GM18526 (cell line): ENCODE results near the gene GOLPH3L.

Experiments
- POLR2A ChIP-seq: IDR thresholded peaks from 3 replicates; pipeline ENCODE4 v1.6.1; 2011; ENCODE audit not compliant: insufficient read length; ENCODE audit errors: extremely low read depth

The GOLPH3L gene

DNA sequence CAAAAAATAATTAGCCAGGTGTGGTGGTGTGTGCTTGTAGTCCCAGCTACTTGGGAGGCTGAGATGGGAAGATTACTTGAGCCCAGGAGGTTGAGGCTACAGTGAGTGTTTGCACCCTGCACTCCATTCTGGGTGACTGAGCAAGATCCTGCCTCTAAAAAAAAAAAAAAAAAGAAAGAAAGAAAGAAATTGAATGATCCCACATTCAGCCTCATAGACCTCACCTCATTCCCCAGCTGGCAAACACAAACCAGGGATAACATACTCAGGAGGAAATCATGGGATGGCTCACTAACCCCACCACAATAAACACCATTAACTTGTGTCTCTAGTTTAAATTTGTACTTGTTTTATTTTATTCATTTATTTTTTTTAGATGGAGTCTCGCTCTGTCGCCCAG, 76.0 kb downstream of the GOLPH3L start:
- no peak for TF ChIP-seq POLR2A

DNA sequence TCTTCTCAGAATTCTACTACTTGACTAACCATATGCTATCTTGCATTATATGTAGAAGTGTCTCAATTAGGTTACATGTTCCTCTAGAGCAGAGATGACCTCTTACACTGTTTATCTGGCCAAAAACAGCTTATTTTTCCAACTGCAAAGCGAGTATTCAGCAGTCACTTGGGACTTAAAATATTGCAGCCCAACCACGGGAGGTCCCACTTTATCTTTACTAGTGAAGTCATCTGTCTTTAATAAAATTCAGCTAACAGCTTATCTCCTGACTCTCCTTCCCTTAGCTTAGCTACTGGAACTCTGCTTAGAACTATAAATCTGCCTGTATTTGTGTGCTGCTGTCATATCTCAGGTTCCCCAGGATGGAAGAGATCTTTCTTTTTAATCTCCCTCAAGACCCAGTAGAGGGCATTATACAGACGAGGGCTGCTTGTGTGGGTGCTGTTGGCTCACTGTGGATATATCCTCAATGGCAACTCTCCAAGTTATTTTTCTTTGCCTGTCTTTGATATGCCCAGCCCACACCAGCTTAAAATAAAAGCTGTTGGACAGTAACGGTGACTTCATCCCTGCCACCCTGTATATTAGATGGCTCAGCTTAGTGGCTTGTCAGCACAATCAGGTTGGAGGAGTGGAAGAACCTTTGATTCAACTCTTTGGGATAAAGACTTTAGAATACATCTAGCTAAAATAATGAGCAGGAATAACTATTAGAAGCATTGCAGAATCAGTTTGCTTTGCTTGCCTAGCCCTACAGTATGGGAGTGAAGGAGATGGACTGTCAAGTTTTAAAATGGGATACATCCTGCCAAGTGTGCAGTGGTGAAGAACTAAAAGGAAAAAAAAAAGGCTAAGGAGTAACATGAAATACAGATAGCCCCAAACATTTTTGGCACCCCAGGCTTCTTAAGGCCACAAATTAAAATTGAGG, 77.1 kb downstream of the GOLPH3L start:
- TF ChIP-seq POLR2A: no peak

DNA sequence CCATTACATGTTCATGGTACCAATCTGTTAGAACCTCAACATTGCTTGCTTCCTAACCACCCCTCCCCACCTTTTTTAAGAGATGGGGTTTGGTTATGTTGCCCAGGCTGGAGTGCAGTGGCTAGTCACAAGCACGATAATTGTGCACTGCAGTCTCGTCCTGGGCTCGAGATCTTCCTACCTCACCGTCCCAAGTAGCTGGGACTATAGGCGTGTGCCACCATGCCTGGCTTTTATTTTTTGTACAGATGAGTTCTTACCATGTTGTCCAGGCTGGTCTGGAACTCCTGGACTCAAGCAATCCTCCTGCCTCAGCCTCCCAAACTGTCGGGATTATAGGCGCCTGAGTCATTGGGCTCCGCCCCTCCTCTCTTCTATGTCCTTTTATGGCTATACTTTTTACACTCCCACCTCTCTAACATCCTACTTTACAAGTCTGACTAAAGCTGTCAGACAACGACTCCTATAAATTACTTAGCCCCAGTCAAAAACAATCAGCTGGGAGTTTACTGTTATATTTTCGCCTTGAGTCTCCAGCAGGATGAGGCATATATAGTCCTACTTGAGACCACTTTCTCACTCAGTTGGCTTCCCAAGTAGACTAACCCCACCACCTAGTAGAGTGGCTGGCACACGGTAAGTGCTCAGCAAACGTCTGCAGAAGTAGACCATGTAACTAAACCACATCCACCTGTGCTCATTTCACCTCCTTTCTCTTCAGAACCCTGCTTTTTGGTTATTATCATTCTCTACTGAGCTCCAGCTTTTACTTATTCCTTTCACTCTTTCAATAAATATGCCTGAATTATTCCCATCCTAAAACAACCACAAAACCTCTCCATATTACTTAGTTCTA, 81.4 kb downstream of the GOLPH3L start:
- TF ChIP-seq POLR2A: no peak

DNA sequence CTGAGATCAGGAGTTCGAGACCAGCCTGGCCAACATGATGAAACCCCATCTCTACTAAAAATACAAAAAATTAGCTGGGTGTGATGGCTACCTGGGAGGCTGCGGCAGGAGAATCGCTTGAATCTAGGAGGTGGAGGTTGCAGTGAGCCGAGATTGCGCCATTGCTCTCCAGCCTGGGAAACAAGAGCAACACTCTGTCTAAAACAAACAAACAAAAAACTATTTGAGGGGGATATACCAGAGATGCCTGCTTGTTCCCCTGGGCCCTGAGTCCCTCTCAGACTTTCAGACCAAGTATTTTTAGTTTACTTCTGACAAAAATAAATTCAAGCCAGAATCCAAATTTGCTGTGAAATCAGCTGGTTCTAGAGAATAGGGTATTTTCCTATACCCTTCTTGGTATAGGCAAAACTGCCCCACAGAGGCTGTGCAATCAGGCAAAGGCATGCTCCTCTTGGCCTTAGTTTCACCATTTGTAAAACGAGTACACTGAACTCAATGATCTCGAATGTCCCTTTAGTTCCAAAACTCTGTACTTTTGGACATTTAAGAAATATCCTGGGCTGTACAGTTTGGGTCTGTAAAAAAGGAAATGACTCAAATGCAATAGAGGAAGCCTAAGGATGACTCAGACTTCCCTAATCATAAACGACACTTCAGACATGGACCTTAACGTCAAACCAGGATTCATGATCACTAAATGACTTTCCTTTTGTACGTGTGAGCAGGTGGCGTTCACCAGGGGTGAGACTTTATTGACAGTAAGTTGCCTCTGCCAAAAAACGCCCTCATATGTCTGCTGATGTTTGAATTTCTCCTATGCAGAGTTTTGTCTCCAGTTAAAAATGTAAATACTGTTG, 83.7 kb downstream of the GOLPH3L start:
- no peak for TF ChIP-seq POLR2A

DNA sequence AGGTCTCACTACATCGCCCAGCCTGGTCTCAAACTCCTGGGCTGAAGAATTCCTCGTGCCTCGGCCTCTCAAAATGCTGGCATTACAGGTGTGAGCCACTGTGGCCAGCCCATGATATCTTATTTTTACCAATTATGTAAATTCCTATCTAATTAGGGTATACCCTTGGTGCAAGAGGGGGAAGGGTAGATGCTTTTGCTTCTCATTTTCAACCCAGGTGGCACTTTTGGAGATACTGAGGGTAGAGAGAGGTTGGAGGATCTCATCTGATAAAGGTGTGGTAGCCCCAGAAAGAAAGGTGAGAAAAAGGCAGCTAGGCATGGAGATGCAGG, 85.0 kb downstream of the GOLPH3L start:
- TF ChIP-seq POLR2A: no peak

DNA sequence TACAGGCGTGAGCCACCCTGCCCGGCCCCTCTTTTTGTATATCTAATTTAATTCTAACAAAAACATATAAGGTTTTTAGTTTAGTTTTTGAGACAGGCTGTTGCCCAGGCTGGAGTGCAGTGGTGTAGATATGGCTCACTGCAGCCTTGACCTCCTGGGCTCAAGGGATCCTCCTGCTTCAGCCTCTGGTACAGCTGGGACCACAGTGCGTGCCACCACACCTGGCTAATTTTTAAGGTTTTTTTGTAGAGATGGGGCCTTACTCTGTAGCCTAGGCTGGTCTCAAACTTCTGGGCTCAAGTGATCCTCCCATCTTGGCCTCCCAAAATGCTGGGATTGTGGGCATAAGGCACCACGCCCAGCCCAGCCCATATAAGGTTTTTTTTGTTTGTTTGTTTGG, 86.4 kb downstream of the GOLPH3L start:
- no peak for TF ChIP-seq POLR2A

DNA sequence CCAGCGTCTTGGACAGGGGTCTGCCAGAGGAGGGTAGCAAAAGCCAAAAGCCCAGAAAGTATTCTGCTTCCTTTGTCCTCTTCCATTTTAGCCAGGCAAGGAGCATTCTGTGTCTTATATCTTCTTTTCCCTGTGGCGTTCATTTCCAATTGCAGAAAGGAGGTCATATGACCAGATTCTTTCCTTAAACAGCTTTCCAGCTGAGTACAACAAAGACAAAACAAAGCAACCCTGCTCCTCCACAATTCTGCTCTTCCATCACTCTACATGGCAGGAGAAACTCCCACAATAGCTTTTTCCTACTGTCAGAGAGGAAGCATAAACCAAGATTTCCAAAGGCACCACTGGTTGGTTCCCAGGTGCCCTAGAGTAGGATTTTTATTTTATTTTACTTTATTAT, 87.2 kb downstream of the GOLPH3L start:
- TF ChIP-seq POLR2A: no peak

DNA sequence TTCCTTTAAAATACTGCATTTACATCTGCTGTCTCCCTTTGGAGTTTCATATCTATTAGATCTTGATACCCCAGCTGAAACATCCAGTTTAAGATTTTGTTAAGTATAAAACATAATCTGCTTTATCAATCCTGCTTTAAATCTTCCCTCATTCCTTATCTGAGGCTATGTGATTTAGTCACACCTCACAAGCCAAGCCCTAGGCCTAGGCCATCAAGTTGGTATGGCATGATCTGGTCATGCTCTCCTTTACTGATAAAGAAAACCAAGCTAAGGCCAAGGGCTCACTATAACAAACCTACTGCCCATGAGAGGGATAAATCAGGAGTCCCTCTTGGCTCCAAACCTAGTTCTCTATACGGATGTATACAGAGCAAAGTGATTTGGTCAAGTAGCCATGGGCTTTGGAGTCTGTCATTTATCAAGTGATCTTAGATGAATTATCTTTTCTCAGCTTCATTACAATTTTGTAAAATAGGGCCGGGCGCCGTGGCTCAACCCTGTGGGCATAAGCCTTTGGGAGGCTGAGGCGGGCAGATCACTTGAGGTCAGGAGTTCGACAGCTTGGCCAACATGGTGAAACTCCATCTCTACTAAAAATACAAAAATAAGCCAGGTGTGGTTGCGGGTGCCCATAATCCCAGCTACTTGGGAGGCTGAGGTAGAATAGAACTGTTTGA, 90.4 kb downstream of the GOLPH3L start:
- no peak for TF ChIP-seq POLR2A

DNA sequence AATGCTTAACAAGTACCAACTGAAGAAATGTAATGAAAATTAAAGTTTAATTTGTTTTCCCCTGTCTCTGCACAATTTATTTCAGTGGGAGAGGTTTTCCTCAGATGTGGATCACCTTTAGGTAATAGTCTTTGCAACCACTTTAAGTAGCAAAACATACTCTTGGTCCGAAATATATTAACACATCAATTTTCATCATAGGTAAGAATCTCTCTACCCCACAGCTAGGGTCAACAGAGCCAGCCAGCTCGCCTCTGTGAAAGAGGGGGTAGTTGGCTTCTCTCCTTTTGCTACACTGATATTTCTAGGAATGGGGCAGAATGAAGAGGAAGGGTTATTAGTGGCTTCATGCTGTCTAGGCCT, 92.7 kb downstream of the GOLPH3L start:
- TF ChIP-seq POLR2A: no peak

DNA sequence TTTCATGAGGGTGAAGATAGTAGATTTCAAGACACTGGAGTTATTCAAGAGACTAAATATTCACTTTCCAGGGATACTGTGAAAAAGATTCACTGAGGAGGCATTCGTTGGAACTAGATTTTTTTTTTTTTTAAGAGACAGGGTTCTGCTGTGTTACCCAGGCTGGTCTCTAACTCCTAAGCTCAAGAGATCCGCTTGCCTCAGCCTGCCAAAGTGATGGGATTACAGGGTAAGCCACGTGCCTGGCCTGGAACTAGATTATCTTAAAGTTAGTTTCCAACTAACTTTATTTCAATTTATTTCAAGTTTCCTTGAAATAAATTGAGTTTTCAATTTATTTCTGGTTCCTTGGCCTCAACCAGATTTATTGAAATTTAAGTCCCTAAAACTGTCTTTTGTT, 93.2 kb downstream of the GOLPH3L start:
- TF ChIP-seq POLR2A: no peak

DNA sequence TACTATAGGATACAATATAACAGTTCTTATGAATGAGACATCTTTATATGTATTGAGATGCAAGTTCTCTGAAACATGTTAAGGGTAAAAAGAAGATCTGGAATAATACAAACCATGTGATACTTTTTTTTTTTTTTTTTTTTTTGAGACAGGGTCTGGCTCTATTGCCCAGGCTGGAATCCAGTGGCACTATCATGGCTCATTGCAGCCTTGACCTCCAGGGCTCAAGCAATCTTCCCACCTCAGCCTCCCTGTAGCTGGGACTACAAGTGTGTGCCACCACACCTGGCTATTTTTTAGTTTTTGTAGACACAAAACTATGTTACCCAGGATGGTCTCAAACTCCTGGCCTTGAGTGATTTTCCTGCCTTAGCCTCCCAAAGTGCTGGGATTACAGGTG, 95.4 kb downstream of the GOLPH3L start:
- TF ChIP-seq POLR2A: no peak

DNA sequence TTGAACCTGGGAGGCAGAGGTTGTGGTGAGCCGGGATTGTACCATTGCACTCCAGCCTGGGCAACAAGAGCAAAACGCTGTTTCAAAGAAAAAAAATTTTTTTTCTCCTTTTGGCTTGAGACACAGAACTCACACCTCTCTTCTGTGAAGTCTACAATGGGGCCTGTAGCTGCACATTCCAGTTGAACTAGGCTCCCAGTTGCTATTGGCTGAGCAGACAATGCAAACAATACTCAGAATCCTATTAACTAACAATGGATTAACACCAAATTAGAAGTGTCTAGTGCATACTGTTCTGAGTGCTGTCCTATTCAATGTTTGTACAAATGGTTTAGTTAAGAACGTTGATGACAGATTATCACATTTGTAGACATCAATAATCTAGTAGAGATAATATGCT, 100.0 kb downstream of the GOLPH3L start:
- TF ChIP-seq POLR2A: no peak
